Glomerular visceral epithelial cell (primary cell): ENCODE measurements around the gene MPZ.
"Not testable (repeated sequence)": the region's sequence is repeated elsewhere in the genome, so short reads cannot be mapped to it uniquely, and the experiment has no call there.

ENCODE experiments used
- DNase-seq: peaks from one replicate; pipeline ENCODE4 v3.0.0-alpha.2; 2016; ENCODE audit errors: extremely low spot score

The MPZ gene

DNA sequence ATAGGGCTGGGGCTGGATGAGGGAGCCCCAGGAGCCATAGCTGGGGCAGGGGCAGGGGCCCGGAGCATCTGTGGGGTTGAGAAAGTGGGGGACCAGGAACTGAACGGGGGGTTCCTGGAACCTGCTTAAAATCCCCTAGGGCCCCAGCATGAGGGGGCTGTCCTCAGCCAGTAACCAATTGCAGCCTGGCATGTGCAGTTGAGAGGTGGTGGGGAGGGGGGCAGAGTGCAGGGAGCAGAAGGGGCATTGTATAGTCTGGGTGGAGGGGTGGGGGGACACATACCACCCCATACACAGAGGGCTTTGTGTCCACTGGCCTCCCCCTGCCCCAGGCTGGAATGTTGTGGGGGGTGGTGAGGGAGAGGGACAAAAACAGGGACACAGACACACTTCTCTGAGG is at the start of gene MPZ:
MPZ (minus strand) TSS at position 101 of the 400 bp plus-strand sequence; CDS start at position 38, 63 bp downstream.
- DNase-seq: no peak

DNA sequence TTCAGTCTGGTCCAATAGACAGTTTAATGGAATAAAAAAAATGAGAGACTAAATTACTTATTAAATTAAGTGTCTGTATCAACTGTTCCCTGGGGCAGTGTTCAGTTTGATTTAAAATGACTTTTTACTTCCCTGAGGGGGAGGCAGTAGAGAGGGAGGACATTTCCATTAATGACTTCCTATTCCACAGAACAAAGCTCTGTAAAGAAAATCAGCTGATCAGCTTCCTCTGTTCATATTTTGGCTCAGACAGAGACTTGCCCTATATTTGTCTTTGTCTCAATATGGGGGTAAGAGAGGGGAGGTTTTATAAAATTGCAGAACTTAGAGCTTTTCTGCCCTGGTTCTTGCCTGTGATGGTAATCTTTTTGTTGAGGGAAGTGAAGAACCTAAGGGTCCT is 49.5 kb upstream of the MPZ start:
- no peak for DNase-seq

GRCh38 chr1:161357073-161357472 is 47.3 kb upstream of the MPZ start:
- no peak for DNase-seq

DNA sequence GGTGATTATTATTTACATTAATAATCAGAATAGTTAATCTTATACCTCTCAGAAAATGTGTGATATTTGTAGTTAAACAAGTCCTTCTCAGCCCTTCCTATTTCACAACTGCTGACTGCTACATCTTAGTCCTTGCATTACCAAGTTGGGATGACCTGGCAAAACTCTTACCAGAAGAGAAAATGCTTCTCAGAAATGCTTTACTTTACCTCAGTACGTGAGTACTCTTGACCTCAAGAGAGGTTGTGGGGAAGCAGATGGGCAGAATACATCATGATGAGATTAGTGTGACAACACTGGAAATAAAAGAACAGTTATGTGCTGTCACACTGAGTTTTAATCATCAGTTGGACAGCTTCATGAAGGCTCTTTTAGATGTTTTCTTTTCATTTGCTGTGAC is 41.7 kb upstream of the MPZ start:
- DNase-seq: no peak

- DNase-seq: no peak
Observed at GRCh38 chr1:161350671-161351070, 40.9 kb upstream of the MPZ start.

DNA sequence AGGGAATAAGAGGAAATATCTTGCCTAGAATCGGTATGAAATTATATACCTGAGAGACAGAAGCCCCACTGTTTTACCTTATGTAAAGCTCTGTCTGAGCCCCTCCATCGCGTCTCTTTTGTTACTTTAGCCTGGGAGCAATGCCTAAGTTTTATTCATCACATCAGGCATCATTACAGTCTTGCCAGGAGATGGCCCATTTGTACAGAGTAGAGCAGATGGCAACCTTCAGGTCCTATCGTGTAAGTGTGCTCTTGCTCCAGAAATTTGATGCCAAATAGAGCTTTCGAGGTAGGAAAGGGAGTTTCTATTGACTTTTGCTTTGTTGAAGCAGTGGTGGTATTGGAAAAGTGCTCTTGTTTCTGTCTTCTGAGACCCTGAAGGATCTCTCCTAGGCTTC is 33.1 kb upstream of the MPZ start:
- no peak for DNase-seq

- DNase-seq: no peak
Observed at GRCh38 chr1:161342177-161342576, 32.4 kb upstream of the MPZ start.

DNA sequence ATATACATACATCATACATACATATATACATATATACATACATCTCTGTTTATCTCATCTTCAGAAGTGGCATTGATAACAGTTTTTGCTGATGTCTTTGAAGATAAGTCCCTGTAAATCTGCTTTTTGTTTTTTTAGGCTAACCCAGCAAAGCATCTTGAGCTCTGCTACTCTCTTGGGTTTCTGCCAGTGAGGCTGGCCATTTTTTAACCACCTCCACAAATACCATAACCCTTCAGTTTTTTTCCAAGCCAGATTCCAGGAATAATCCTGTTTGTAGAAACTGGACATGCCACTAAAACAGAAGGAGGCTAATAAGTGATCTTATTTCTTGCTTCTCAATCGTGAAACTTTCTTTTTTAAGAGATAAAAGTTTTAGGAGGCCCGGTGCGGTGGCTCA is 26.0 kb upstream of the MPZ start:
- DNase-seq: no peak

DNA sequence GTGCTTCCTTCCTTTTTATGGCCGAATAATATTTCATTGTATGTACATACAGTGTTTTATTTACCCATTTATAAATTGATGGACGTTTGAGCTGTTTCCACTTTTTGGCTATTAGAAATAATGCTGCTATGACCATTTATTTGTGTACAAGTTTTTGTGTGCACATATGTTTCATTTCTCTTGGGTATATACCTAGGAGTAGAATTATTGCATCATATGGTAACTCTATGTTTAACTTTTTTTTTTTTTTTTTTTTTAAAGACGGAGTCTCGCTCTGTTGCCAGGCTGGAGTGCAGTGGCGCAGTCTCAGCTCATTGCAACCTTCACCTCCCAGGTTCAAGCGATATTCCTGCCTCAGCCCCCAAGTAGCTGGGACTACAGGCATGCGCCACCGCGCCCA is 23.4 kb upstream of the MPZ start:
- no peak for DNase-seq

GRCh38 chr1:161330346-161330745 is 20.6 kb upstream of the MPZ start:
- DNase-seq: no peak

- no peak for DNase-seq
Observed at GRCh38 chr1:161324020-161324419, 14.3 kb upstream of the MPZ start.

DNA sequence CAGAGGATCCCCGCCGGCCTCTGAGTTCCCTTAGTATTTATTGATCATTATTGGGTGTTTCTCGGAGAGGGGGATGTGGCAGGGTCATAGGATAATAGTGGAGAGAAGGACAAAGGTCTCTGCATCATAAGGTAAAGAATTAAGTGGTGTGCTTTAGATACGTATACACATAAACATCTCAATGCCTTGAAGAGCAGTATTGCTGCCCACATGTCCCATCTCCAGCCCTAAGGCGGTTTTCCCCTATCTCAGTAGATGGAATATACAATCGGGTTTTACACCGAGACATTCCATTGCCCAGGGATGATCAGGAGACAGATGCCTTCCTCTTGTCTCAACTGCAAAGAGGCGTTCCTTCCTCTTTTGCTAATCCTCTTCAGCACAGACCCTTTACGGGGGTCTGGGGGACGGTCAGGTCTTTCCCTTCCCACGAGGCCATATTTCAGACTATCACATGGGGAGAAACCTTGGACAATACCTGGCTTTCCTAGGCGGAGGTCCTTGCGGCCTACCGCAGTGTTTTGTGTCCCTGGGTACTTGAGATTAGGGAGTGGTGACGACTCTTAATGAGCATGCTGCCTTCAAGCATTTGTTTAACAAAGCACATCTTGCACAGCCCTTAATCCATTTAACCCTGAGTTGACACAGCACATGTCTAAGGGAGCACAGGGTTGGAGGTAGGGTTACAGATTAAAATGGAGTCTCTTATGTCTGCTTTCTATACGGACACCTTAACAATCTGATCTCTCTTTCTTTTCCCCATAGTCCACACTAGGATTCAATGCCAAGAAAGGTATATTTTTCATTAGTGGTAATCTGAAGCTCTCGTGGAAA is 6.3 kb upstream of the MPZ start:
- not testable (repeated sequence) for DNase-seq

DNA sequence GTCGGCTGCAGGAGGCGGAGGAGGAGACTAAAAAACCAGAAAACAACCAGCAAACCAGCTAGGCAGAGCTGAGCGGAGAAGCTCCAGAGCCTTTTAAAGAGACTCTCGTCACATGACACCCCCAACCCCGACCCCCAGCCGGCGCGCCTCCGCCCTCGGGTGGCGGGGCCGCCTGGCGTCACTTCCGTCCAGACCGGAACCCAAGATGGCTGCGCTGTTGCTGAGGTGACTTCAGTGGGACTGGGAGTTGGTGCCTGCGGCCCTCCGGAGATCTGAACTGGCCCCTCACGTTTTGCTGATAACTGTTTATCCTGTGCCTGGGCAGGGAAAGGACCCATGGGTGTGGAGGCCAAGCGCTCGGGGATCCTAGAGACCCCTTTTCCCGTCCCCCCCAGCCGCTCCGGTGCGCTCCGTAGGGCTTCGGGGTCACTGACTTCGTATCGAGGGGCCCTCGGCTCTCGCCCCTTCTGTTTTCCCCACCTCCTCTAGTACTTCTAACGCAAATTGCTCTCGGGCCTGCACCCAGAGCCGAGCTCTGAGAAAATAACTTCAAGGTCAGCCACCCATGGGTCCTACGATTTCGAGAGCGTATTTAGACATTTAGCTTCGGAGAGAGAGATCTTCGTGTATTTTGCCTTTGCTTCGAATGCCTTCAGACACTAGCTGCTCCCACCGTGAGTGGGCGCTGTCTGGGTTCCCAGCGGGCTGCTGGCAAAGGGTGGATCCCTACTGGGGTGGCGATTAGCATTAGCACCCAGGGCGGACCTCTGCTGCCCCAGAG is 4.6 kb upstream of the MPZ start, which contains the start of gene SDHC:
SDHC (plus strand) TSS at position 181 of the 781 bp plus-strand sequence; CDS start at position 206, 25 bp downstream.
- peak; percentile 87 for DNase-seq

GRCh38 chr1:161313554-161314200 is 3.9 kb upstream of the MPZ start:
- no peak for DNase-seq

GRCh38 chr1:161311595-161312181 is 1.9 kb upstream of the MPZ start:
- peak; percentile 63 for DNase-seq

GRCh38 chr1:161307892-161308638 is 1.7 kb downstream of the MPZ start:
- no peak for DNase-seq

DNA sequence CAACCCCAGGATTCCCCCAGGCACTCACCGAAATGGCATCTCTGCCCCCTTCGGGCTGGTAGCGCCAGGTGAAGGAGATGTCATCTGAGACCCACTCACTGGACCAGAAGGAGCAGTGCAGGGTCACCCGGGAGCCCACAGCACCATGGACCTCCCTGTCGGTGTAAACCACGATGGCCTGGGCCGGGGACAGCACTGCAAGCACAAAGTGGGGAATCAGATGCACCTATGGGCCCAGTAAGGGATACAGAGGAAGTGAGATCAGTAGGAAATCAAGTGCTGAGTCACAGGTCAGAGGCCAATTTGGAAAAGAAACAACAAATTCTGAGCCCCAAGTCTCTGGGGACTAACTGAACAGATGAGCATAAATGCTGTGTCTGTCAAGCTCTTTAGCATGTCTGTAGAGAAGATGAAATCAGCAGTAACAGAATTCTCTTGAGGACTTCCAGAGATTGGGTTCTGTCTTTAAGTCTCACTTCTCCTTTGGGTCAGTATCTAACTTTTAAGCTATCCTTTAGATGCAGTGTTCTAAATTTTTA is 2.5 kb downstream of the MPZ start:
- no peak for DNase-seq

DNA sequence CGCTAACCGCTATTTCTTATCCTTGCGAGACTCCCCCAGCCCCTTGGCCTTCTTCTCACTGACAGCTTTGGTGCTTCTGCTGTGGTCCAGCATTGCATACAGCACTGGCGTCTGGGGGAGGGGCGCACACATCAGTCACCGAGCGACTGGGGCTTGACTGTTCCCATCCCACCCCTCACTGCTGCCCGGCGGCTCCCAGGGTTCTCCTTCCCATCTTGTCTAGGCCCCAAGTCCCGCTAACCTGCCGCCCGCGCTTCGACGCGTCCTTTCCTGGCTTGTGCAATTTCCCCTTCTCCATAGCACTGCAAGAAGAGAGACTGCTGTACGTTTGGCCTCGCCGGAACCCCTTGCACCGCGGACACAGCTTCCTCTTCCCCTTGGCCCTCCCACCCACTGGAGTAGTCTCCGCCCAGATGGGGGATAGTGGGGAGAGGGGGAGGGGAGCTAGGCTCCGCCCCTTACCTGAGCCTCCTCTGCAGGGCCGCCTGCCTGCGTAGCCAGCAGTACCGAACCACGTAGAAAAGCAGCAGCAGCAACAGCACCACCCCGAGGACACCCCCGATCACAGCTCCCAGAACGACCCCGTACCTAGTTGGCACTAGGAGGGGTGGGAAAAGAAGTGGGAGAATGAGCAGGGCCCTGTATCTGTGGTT is 3.8 kb downstream of the MPZ start:
- peak; percentile 9 for DNase-seq

DNA sequence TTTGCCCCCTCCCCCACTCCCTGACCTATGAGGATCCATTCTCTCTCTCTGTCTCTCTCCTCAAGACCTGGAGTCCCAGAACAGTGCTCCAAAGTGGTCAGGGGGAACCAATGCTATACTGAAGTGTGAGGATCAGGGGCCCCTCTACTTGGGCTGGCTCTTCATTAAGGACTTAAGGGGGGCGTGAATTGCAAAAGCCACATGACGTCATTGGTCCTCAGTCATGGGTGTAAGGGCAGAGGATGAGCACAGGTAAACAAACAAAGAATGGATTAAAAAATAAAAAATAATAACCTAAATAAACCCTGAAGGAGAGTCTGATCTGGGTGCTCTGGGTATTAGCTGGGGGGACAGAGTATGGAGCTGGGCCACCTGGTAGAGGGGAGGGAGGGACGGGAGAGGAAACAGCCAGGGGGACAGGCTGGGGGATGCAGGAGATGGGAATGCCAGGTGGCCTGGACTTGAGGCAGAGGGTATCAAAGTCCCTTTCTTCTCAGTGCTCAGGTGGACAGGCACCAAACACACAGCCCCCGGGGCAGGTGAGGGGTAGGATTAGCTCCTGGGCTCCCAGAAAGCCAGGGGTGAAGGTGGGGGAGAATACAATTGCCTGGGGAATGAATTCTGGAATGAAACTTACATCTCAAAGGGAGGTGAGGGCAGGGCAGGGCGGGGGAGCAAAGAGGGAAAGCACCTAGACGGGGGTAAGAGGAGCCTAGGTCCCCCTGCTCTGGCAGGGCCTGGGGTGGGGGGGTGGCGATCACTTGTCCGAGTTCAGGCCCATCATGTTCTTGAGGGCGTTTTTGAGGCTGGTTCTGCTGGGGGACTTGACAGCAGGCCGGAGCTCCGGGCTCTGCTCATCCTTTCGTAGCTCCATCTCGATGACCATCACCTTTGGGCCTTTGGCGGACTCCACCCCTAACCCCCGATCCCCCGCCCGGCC is 4.6 kb downstream of the MPZ start:
- DNase-seq: no peak
